Measurements from ENCODE around the gene SLA2.
"Not testable (repeated sequence)": the region's sequence is repeated elsewhere in the genome, so short reads cannot be mapped to it uniquely, and the experiment has no call there.

SLA2 gene

DNA sequence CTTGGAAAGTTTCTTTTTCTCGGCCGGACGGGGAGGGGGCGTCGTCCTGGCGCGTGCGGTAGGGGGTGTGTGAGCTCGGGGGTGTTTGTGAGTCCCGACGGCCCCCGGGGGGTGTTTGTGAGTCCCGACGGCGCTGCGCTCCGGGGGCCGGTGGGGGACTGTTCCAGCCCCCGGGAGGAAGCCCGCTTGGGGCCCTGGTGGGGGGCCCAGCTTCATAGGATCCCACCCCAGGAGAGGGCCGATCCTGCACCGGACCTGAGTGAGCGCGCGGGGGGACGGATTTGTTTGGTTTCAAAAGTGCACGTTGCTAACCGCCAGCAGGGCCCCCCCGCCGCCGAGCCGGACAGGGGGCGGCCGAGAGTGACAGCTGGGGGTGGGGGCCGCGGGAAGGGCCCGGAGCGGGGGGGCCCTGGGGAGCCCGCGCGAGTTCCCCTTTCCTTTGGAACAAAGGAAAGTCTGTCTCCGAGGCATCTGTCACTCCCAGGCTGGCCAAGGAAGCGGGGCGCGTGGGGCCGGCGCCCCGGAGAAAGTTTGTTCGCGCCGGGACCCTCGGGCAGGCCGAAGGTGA is 72.1 kb downstream of the SLA2 start:
- DNase-seq (ENCODE audit: low read depth), result no peak

DNA sequence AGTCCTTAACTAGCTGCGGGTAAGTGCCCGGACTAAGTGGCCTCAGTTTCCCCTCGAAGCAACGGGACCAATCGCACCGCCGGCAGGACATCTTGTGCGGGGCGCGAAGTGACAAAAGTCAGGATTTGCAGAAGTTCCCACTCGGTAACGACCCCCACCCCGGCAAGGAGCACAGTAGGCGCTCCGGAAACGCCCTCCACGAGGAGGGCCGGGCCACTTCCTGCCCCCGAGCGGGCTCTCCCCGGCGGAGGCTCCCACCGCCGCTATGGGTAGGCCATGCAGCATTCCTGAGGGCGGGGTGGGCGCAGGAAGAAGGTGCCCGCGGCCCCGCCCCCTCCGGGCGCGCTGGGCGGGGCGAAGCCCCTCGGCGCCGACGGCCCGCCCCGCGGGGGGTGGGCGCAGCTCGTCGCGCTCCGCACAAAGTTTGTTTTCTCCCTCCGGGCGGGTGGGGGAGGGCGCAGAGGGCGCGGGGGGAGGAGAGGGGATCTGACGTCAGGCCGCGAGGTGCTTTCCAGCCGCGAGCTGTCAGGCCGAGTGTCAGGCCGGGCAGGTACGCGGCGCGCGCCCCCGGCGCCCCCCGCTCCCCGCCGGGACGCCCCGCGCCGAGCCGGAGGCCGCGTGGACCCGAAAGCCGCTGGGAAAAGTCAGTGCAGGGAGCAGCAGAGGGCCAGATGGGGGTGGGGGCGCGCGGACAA is 72.7 kb downstream of the SLA2 start, which contains the start of gene TGIF2:
Gene TGIF2, plus strand, starts transcription at position 495 of the 695 bp plus-strand sequence. CDS start 5,178 bp downstream, outside the sequence.
- peak; percentile 83 for DNase-seq (ENCODE audit: low read depth)

DNA sequence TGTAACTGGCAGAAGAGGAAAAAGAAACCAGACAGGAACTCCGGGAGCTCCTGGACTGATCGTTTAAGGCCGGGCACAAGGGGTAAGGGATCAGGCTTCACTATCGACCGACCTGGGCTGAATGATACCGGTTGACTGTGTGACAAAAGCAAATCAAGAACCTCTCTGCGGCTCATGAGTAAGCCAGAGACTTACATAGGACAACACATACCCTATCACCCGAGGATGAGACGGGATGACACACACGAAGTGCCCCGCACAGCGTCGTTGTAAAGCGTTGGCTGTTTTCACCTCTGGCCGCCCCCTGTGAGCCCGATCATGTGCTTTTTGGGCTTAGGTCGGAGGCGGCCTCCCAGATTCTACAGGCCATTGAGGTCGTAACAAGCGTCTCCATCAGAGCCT is 73.3 kb downstream of the SLA2 start:
- peak; percentile 48 for DNase-seq (ENCODE audit: low read depth)

DNA sequence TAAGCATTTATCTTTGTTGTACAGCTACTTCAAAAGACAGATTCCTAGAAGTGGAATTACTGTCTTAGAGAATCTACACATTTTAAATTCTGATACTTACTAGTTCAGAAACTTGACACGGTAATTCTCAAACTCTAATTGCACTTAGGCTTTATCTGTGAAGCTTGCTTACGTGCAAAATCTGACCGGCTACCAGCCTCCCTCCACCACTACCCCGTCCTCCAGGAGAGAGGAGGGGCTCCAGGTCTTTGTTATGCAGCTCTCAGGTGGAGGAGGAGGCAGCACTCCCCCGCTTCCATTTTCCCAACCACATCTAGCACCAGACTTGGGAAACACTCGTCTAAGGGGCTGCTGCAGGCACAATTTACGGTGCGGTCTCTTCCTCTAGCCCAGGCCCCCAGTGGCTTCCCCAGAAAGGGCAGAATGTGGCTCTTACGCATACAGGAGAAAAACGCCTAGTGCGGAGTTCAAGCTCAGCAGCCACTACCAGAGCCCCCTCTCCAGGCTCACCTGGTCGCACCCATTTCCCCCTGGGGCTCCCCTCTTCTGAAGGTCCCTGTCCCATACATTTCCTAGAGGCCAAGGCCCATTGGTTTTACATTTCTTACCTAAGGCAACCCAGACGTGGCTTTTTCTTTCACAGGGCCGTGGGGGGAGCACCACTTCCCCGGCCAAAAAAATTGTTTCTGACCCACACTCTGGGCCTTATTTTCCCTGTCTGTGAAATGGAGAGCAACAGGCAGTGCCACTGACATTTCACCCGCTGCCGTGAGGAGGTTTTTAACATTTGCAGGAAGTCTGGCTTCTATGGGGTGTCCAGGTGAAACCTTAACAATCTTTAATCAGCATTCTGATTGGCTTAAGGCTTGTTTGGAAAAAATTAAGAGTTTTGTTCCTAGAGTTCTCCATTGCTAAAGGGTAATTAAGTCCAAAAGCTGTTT is 74.2 kb downstream of the SLA2 start:
- DNase-seq (ENCODE audit: low read depth), result no peak

DNA sequence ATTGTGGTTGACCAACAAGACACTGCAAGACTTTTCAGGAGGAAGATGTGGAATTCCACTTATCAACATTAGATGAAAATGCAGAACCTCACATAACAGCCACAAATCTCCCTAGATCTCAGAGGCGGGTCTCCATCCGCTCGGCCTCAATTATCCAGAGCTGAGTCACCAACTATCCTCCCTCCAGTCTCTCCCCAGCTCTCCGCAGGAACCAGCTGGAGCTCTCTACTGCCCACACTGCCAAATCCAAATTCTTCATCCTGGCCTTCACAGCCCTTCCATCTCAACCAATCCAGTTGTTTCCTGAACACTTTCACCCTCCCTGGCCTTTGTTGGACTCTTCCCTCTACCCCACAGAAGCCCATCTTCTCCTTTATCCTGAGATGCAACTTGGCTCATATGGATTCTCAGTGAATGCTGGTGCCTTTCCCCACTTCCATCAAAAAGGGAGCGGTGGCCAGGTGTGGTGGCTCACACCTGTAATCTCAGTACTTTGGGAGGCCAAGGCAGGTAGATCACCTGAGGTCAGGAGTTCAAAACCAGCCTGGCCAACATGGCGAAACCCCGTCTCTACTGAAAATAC is 76.1 kb downstream of the SLA2 start:
- no peak for DNase-seq (ENCODE audit: low read depth)

DNA sequence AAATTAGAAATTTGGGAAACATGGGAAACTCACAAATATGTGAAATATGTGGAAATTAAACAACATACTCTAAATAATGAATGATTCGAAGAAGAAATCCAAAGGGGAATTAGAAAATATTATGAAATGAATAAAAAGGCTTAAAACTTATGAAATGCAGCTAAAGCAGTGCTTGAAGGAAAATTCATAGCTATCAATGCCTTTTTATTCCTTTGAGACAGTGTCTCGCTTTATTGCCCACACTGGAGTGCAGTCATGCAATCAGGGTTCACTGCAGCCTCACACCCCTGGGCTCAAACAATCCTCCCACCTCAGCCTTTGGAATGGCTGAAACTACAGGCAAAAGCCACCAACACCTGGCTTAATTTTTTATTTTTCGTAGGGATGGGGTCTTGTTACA is 80.5 kb downstream of the SLA2 start:
- DNase-seq (ENCODE audit: low read depth), result no peak

DNA sequence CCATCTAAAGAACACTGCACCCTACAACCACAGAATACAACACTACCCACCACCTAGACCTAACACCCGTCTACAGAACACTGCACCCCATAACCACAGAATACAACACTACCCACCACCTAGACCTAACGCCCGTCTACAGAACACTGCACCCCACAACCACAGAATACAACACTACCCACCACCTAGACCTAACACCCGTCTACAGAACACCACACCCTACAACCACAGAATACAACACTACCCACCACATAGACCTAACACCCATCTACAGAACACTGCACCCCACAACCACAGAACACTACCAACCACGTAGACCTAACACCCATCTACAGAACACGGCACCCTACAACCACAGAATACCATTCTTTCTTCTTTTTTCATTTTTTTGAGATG is 81.3 kb downstream of the SLA2 start:
- DNase-seq (ENCODE audit: low read depth), result not testable (repeated sequence)

DNA sequence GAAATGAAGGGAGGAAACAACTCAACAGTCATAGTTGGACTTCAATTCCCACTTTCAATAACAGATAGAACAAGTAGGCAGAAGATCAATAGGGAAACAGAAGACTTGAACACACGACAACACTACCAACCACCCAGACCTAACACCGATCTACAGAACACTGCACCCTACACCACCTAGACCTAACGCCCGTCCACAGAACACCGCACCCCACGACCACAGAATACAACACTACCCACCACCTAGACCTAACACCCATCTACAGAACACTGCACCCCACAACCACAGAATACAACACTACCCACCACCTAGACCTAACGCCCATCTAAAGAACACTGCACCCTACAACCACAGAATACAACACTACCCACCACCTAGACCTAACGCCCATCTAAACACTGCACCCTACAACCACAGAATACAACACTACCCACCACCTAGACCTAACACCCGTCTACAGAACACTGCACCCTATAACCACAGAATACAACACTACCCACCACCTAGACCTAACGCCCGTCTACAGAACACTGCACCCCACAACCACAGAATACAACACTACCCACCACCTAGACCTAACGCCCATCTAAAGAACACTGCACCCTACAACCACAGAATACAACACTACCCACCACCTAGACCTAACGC is 81.8 kb downstream of the SLA2 start:
- not testable (repeated sequence) for DNase-seq (ENCODE audit: low read depth)

DNA sequence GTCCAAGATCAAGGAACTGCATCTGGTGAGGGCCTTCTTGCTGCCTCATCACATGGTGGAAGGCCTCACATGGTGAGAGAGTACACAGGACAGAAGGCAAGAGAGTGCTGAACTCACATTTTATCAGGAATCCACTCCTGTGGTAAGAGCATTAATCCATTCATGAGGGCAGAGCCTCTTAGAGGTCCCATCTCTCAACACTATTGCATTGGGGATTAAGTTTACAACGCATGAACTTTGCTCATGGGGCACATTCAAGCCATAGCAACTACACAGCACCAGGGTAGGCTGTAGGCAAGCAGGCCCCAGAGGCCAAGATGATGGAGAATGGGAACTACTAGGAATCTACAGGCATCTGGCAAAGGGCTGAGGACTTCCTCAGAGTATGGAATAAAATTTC is 82.6 kb downstream of the SLA2 start:
- DNase-seq (ENCODE audit: low read depth), result no peak

DNA sequence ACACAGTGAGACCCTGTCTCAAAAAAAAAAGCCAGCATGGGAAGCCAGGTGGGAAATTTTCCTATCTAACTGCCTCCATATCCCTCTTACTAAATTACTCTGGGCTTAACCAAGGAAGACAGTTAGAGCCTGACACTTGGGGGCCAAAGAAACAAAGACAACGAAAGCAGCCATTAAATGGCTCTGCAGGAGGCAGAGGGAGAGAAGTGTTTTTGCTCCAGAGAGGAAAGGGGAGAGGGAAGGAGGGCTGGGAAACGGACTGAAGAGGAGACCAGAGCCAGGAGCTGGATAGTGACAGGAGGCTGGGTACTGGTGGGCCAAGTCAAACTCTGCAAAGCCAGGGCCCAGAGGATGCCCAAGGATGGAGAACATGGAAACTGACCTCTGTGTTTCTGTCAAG is 83.3 kb downstream of the SLA2 start:
- no peak for DNase-seq (ENCODE audit: low read depth)

Measured in stimulated activated CD8-positive, alpha-beta memory T cell treated with anti-CD3 and anti-CD28 coated beads, Interleukin-12 subunit alpha, Interleukin-12 subunit beta, amount 100 ng/mL, for 1 hour (primary cell).